DOHH2 (cell line): Measurements from ENCODE around the gene SHMT2.

Experiments used
- EZH2phosphoT487 ChIP-seq: fragments of 200-600 bp; sonication (generic); IDR thresholded peaks from 2 replicates; pipeline ENCODE4 v1.6.1; 2017; ENCODE audit warnings: borderline replicate concordance, mild to moderate bottlenecking, antibody characterized with exemption, low read length, moderate library complexity, mixed read lengths
- TF ChIP-seq, protein P1 (sequence below): fragments of 200-600 bp; sonication (generic); IDR thresholded peaks from one replicate; pipeline ENCODE4 v1.5.1; 2014; ENCODE audit warnings: antibody characterized with exemption, mild to moderate bottlenecking, low read depth, low read length; ENCODE audit not compliant: poor library complexity, severe bottlenecking

DNA sequence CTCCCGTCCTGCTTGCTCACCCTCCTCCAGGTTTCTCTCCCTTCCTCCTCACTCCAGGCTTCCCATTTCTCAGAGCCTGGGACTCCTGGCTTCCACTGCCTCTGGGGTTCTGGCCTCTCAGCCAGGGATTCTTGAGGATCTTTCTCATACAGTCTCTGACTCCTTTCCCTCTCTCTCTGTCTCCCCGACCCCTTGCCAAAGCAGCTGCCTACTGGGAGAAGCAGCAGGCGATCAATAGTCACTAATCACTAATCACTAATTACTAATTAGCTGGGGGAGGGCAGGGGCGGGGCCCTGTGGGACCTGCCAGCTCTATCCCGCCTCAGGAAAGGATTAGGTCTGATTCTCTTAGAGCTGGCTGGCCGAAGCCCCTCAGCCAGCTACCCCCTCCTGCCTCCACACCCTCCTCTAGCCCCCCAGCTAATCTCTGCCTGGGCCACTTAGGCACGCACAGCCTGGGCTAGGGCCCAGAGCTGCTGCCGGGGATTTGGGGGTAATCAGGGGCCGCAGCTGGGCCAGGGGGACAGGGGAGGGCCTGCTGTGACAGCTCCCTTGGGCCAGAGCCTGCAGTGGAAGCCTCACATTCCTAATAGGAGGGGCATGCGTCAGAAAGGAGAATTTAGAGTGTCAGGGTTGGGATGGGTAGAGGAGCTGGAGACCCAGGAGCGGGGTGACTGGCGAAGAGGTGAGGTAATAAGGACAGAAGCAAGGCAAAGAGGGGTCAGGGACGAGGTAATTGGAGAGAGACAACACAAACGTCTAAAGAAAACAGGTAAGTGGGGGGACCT lies 10.1 kb upstream of the SHMT2 start:
- TF ChIP-seq, protein P1, sequence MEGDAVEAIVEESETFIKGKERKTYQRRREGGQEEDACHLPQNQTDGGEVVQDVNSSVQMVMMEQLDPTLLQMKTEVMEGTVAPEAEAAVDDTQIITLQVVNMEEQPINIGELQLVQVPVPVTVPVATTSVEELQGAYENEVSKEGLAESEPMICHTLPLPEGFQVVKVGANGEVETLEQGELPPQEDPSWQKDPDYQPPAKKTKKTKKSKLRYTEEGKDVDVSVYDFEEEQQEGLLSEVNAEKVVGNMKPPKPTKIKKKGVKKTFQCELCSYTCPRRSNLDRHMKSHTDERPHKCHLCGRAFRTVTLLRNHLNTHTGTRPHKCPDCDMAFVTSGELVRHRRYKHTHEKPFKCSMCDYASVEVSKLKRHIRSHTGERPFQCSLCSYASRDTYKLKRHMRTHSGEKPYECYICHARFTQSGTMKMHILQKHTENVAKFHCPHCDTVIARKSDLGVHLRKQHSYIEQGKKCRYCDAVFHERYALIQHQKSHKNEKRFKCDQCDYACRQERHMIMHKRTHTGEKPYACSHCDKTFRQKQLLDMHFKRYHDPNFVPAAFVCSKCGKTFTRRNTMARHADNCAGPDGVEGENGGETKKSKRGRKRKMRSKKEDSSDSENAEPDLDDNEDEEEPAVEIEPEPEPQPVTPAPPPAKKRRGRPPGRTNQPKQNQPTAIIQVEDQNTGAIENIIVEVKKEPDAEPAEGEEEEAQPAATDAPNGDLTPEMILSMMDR: no peak
- no peak for TF ChIP-seq EZH2phosphoT487
